ENCODE results near the gene KCP.

- no peak for TF ChIP-seq SP1 (IDR thresholded peaks at IDR 0.05)
- no peak for TF ChIP-seq FOXK2 (IDR thresholded peaks at IDR 0.05)
- no peak for TF ChIP-seq FOXM1 (IDR thresholded peaks at IDR 0.05; ENCODE audit: borderline replicate concordance)
- no peak for TF ChIP-seq BHLHE40 (IDR thresholded peaks at IDR 0.05; ENCODE audit: borderline replicate concordance)
- no peak for TF ChIP-seq ELF4 (IDR thresholded peaks at IDR 0.05)
- TF ChIP-seq ZNF384 (IDR thresholded peaks at IDR 0.05), result no peak
- no peak for TF ChIP-seq TARDBP (IDR thresholded peaks at IDR 0.05)
These were observed 63.6 kb downstream of the KCP start for GRCh38 chr7:128846781-128847444.
